GM10847 (cell line): Measurements from ENCODE around the gene TBC1D22A.

Source experiments
- POLR2A ChIP-seq: IDR thresholded peaks from 2 replicates; pipeline ENCODE4 v1.6.1; 2011; ENCODE audit not compliant: insufficient read length; ENCODE audit errors: extremely low read depth

TBC1D22A gene

DNA sequence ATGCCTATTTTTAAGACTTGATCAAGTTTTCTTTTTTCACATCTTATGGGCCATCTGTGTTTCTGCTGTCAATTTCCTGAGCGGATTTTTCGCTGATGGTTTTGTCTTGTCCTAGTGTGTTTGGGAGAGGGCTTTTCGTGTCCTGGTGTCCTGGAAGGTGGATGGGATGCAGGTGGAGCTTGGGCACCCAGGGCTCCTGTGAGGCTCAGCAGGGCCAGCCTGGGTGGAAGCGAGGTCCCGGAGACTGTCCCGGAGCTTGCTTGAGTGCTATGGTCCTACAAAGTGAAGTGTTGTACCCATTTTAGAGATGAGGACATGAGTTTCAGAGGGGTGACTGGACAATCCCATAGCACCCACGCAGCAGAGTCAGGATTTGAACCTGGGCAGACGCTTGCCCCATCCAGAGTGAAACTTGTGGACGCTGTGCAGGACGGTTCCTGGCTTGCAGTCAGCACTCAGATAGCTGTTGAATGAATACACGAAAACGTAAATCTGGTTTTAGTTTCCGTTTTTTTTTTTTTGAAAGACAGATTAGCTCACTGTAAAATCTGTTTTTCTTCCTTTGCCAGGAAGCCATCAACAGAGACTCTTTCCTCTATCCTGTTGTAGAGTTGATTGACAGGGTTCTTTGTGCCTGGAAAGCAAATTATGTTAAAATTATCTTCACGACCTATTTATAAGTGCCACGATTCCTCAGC, 64.1 kb downstream of the TBC1D22A start:
- TF ChIP-seq POLR2A: no peak

DNA sequence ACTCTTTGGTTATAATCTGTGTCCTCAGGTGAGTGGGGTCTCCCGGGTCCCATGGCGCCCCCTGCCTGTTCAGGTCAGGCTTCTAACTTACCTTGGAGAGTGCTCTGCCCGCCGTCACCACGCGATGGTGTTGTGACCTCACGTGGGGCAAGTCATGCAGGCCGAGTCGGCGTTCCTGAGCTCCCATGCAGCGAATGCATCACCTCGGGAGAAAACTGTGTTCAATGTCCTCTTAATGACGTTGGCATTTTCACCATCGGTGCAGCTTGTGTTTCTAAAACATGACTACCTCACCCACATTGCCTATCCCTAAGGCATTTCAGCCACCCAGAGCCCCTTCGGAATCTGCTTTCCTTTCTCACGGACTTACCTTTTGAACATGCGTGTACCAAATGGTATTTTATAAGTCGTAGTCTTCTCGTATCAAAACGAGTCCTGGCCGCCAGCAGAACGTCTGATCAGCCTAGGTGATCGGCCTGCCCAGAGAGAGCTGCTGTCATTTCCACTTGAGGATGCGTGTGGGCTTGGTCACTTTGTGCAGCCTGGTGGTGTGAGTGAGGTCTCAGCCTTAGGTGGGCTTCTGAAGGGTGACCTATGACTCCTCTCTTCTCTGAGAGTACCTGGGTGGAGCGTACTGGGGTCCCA, 64.8 kb downstream of the TBC1D22A start:
- no peak for TF ChIP-seq POLR2A

DNA sequence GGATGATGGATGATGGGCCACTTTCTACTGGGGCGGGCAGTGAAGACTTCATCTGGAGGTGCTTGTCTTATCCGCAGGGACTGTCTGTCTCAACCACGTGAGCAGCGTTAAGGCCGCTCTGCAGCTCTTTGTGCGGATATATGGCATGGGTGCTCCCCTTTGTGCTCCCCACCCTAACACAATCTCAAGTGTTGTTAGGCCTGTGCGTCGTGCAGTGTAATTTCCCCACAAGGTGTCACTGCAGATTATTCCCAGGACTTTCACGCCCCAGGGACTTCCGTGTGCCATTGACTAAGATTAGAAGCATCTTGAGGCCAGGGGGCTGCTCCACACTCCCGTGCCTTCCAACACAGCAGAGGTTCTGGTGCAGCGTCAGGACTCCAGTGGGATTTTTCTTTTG, 65.3 kb downstream of the TBC1D22A start:
- no peak for TF ChIP-seq POLR2A

DNA sequence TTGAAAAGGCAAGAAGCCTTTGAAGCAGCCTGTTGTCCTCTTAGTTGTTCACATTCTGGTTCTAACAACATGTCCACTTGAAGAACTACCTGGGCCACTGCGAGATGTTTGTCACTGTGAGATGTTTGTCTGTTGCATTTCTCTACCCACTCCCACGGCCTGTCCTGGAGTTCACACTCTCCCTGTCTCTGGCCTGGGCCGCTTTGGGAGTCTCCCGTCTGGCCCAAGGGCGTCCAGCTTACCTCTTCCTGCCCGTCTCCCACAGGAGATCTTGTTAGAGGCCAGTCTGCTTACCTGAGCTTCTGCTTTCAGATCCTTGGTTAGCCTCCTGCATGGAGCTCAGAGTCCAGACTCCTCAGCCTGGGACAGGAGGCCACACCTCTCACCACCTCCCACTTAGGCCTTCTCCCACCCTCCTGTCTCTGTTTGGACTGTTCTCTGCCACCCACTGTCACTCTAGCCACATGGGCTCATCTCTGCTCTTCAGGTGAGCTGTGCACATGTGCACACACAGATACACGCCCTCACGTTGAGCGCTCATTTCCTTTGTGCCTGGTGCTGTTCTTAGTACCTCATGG, 66.0 kb downstream of the TBC1D22A start:
- TF ChIP-seq POLR2A: no peak

DNA sequence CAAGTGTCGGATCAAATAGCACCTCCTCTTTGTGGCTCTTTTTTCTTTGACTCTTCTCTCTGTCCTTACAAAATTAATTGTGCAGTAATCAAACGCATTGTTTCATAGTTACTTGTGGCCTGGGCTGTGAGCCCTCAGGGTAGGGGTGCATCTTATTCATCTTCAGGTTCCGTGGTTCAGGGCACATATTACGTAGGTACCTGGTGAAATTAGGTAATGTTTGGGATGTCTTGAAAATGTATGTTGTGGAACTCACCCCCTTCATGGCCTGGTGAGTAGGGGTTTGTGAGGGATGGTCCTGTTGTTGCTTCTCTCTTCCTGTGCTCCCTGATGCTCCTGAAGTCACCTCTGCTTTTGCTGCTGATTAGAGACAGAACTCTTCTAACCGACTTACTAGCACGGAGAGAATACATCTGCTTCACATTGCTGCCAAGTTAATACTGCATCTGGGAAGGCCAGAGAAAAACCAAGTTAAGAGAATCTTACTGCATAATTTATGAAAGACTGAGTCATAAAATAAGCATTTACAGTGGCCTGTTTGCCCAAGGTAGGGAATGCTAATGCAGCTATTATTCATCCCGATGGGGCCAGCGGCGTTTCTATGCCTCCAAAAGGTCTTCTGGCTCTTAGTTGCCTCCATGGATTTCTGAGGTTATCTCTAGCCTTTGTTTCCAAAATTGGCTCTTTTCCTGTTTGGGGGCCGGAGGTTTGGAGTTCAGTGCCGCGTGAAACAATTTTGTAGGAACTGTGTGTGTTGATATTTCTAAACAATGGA, 66.9 kb downstream of the TBC1D22A start:
- no peak for TF ChIP-seq POLR2A

DNA sequence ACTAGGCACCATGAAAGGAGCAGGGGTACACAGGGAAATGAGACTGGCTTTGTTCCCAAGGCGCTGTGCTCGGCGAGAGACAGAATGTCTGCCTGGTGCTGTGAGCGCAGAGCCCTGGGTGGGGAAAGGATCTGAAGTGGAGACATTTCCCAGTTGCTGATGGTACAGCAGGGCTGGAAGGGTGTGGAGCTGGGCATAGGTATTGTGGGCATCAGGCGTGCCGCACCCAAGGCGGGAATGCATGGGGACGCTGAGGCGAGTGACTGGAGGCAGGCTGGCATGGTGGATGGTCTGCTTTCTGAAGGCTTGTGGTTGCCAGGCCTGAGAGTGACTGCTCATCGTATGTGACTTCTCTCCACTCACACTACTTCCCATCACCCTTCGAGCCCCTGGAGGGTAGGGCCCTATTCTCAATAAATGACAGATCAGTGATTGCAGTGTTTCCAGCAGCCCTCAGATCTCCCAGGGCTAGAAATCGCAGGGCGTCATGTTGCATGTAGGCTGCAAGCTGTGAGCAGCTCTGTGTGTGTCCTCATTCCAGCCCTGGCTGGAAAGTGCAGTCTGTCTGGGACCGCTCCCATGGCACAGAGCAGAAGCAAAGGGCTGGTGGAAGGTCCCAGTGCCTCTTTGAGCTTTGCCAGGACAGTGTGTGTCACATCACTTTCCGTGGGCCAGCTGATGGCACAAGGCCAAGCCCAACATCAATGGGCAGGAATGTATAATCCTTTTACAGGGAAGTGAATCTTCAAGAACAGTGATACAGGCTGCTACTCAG, 67.7 kb downstream of the TBC1D22A start:
- TF ChIP-seq POLR2A: no peak

DNA sequence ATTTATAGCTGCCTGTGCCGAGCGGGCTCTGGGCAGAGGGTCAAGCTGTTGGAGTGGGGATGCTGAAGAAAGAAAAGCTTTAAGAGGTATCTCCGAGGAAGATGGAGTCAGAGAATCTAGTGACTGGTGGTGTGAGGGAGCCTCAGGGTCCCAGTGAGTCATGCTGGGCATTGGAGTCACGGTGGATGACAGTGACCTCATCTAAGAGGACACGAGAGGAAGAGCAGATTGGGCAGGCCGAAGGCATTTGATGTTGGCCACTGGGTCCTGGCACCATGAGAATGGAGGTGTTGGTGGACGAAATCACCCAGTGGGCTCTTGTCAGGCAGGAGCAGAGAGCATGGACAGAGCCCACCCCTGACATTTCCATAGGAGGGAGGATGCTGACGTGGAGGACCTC, 68.4 kb downstream of the TBC1D22A start:
- no peak for TF ChIP-seq POLR2A

DNA sequence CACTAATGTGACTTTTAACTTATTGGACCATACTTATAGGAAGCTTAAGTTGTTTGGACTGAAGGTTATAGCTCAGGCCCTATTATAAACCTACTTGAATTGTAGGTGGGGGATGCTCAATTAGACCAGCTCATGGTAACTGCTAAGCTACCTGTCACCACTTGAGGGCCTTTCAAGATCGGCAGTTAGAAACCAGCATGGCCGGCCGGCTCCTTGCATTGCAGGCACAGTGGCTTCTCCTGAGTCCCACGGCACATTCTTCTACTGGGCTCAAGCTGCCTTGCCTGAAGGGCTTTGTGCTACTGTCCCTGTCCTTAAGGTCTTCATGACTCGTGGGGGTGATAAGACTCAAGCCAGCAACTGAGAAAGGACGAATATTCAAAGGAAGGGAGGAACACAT, 70.8 kb downstream of the TBC1D22A start:
- no peak for TF ChIP-seq POLR2A

DNA sequence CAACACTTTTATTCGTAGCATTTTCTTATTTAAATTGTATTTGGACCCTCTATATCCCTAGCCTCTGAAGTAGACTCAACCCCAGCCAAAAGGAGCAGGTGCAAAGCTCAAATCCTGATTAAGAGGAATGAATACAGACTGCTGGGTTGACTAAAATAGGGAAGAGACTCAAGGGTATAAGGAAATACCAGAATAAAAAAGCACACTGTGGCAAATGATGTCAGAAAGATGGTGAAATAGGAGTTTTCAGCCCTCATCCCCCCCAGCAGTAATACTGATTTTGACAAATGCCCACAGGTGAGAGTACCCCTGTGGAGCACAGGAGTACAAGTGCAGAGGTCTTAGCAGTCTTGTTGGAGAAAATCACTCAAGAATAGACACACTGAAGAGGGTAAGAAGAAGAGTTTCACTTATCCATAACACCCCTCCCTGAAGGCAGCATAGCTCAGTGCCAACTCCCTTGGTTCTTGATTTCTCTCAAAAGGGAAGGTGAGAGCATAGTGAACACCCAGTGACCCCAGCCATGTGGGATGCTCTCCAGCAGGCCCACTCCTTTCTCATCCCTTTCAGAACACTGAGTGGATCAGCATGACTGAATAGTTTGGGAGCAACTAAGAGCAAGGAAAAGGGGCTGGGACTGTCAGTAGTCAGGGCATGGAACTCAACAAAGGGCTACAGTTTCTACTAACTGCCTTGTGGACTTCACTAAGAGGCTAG, 71.7 kb downstream of the TBC1D22A start:
- no peak for TF ChIP-seq POLR2A

DNA sequence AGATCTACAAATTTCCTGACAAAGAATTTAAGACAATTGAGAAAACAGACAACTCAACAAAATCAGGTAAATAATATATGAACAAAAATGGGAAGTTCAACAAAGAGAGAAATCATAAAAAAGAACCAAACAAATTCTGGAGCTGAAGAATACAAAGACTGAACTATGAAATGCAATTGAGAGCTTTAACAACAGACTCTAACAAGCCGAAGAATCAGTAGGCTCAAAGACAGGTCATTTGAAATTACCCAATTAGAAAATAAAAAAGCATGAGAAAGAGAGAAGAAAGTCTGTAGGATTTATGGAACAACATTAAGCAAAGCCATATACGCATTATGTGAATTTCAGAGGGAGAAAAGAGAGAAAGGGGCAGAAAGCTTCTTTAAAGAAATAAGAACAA, 72.8 kb downstream of the TBC1D22A start:
- TF ChIP-seq POLR2A: no peak

DNA sequence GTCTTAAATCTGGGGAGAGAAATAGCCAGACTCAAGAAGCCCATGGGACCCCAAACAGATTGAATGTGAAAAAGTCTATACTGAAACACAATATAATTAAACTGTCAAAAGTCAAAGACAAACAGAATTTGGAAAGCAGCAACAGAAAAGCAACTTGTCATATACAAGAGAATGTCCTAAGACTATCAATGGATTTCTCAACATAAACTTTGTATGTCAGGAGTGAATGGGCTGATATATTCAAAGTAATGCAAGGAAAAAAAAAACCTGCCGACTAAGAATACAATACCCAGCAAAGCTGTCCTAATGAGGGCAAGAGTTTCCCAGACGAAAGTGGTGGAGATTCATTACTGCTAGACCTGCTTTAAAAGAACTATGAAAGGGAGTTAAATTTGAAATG, 73.2 kb downstream of the TBC1D22A start:
- TF ChIP-seq POLR2A: no peak

DNA sequence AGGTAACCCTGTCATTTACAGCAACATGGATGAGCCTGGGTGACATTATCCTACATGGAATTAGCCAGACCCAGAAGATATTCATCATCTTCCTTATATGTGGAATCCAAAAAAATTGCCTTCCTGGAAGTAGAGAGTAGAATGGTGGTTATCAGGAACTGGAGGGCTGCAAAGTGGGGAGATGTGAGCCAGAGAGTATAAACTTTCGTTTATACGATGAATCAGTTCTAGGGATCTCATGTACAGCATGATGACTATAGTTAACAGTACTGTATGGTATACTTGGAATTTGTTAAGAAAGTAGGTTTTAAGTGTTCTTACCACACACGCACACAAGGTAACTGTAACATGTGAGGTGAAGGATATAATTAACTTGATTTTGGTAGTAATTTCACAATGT, 79.1 kb downstream of the TBC1D22A start:
- no peak for TF ChIP-seq POLR2A

DNA sequence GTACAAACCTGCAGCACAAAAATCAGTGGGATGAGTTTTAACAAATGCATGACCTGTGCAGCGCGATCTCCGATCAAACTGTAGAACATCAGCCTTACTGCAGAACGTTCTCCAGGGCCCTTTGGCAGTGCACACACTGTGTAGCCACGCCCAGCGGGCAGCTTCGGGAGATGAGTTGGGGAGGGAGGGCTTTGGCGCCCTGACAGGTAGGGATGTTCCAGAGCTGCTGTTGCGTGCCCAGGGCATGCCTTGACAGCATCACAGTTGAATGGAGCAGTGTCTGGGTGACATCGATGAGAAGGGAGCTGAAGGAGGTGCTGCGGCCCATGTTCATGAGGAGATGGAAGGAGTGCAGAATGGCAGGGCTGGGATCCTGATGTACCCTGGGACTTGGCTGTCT, 80.2 kb downstream of the TBC1D22A start:
- TF ChIP-seq POLR2A: no peak

DNA sequence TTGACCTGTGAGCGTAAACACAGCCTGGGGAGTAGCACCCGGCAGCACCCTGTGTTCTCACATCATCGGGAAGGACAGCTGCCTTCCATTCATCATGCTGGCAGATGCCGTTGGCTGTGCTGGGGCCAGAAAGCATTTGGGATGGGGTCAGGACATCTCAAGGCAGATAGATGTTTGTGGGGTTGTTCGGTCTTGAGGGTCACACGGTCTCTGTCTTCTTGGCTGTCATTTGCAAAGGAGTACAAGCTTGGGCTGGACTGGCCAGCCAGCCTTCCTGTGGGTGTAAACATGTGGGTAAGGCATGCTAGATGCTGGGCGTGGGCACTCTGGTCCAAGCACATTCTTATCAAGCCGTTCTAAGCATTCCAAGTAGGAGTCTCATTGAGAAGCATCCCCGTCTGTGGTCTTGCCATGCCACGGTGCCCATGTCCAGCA, 81.4 kb downstream of the TBC1D22A start:
- TF ChIP-seq POLR2A: no peak

DNA sequence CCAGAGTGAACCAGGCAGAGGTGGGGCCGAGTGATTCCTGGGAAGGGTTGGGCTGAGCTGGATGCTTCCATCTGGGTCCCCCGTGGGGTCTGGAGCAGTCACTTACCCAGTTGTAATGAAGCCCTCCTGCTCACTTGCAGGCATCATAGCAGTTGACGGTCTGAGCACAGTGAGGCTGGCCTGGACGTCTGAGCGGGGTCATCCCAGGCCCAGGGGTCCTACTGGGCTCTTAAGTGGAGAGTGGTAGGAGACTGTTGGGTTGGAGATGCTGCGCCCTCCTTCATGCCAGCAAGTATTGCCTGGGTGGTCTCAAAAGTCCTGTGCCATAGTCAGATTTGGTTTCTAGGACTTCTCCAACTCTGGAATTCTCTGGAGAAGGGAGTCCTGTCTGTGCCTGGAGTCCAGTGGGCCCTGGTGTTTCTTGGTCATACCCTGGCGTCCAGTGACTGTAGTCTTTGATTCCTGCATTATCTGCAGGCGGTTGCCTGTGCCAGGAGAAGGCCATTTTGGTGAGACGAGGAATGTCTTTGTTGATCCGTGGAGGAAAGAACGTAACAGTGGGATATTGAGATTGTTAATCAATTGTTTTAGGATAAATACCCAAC, 82.3 kb downstream of the TBC1D22A start:
- TF ChIP-seq POLR2A: no peak
